Left colon (tissue), 2 donors: ENCODE measurements around the gene GNG7. TPM values are rescaled to one million over a fixed set of nuclear protein-coding genes. Genes with fewer than 3 reads are reported as not detected.
"Not testable (repeated sequence)": the region's sequence is repeated elsewhere in the genome, so short reads cannot be mapped to it uniquely, and the experiment has no call there.

Source experiments
- ATAC-seq: fragments of 200-7000 bp; cut with Tn5 transposase; one replicate; pipeline ENCODE4 v1.9.1; 2020; ENCODE audit warnings: mild to moderate bottlenecking, moderate library complexity
- DNase-seq, 2 donors: peaks; one replicate each; pipeline ENCODE4 v3.0.0-alpha.2; 2020
- intact Hi-C, 2 donors: fragments of 100-400 bp; cut with DNase I in 1 of 2; cut with micrococcal nuclease in 1 of 2; formaldehyde crosslinking; loops; one replicate each; pipeline versions ENCODE4 v1.11.2 to v1.14.0; 2022; cut with DNase I, micrococcal nuclease
- total RNA-seq, 2 donors: library from RNA; stranded (reverse); fragmentation: NEBNext Ultra II Directional; extraction: Animal tissue kit (Norgen Biotek cat#: 25700); gene quantifications; one replicate each; pipeline ENCODE4 v1.2.1, GENCODE V29; 2021
- donor health status: DM: no; HTN: no; CAD: no.
- donor health status: DM: yes; HTN: yes; CAD: no.

The GNG7 gene
- total RNA-seq, 2 donors from 2014 or later, result 1.4 to 5.3 TPM

- ATAC-seq, result peak; percentile 49
- intact Hi-C loops, result loop anchor here in 1 of 2 donors (5.0 kb wide), 1 partner anchor 36 kb away; no protein-coding TSS in a partner anchor
- peak in 1 of 2 donors; percentile 46 for DNase-seq
These were observed 88.8 kb downstream of the GNG7 start for GRCh38 chr19:2613507-2614295.

GRCh38 chr19:2612619-2613249 is 89.8 kb downstream of the GNG7 start:
- DNase-seq (peak in 1 of 2 donors; percentile 6), ATAC-seq (no peak)
- intact Hi-C loops, result loop anchor here in 1 of 2 donors (5.0 kb wide), 1 partner anchor 35 kb away; no protein-coding TSS in a partner anchor

- DNase-seq (peak in 1 of 2 donors; percentile 8), ATAC-seq (peak; percentile 4)
- intact Hi-C loops, result loop anchor here in 1 of 2 donors (2.0 to 5.0 kb wide), 2 partner anchors 34 to 137 kb away; no protein-coding TSS in a partner anchor
These were observed 90.7 kb downstream of the GNG7 start for GRCh38 chr19:2611483-2612464.

- DNase-seq (peak; percentile 89 to 97), ATAC-seq (peak; percentile 95)
- intact Hi-C loops, result loop anchor here in 1 of 2 donors (2.0 to 5.0 kb wide), 2 partner anchors 34 to 136 kb away; no protein-coding TSS in a partner anchor
These were observed 91.6 kb downstream of the GNG7 start for GRCh38 chr19:2610637-2611482.

- peak in 1 of 2 donors; percentile 4 for DNase-seq
- intact Hi-C loops, result loop anchor here in 1 of 2 donors (2.0 to 5.0 kb wide), 2 partner anchors 32 to 135 kb away; no protein-coding TSS in a partner anchor
- no peak for ATAC-seq
These were observed 92.9 kb downstream of the GNG7 start for GRCh38 chr19:2609389-2610116.

GRCh38 chr19:2609034-2609388 is 93.5 kb downstream of the GNG7 start:
- intact Hi-C loops, ATAC-seq, DNase-seq: not testable (repeated sequence)

GRCh38 chr19:2608602-2608922 is 93.9 kb downstream of the GNG7 start:
- DNase-seq (peak in 1 of 2 donors; percentile 4), ATAC-seq (no peak)
- intact Hi-C loops, result no loop called here

GRCh38 chr19:2607712-2608601 is 94.5 kb downstream of the GNG7 start:
- intact Hi-C loops, result no loop called here
- no peak for DNase-seq
- no peak for ATAC-seq

GRCh38 chr19:2606774-2607173 is 95.7 kb downstream of the GNG7 start:
- ATAC-seq, DNase-seq, intact Hi-C loops: not testable (repeated sequence)

- ATAC-seq, DNase-seq, intact Hi-C loops: not testable (repeated sequence)
These were observed 96.6 kb downstream of the GNG7 start for GRCh38 chr19:2605889-2606288.

GRCh38 chr19:2604747-2605329 is 97.7 kb downstream of the GNG7 start:
- no peak for ATAC-seq
- intact Hi-C loops, result no loop called here
- no peak for DNase-seq

GRCh38 chr19:2603334-2603733 is 99.2 kb downstream of the GNG7 start:
- ATAC-seq (no peak), DNase-seq (no peak)
- intact Hi-C loops, result no loop called here

GRCh38 chr19:2602391-2603181 is 99.9 kb downstream of the GNG7 start:
- intact Hi-C loops, result no loop called here
- ATAC-seq (peak; percentile 85), DNase-seq (peak; percentile 59 to 89)

GRCh38 chr19:2600914-2601870 is 101.3 kb downstream of the GNG7 start:
- DNase-seq (no peak), ATAC-seq (no peak)
- intact Hi-C loops, result no loop called here
